RCC 7860 (cell line): ENCODE data around the gene PROS1.
"Not testable (repeated sequence)": the region's sequence is repeated elsewhere in the genome, so short reads cannot be mapped to it uniquely, and the experiment has no call there.

Experiments used
- DNase-seq: peaks from one replicate; pipeline ENCODE4 v3.0.0-alpha.2; 2015; ENCODE audit warnings: low spot score
- FAIRE-seq: peaks from 2 replicates; lab custom pipeline; 2012; peaks lifted over from hg19 to GRCh38; lab: Jason Lieb, UNC

Gene PROS1

GRCh38 chr3:93979850-93980676, 6.4 kb upstream of the PROS1 start, which contains the start of gene ARL13B:
Gene ARL13B (plus strand): TSS chr3:93980155. CDS start chr3:93980424, 269 bp downstream.
- FAIRE-seq, result peak; percentile 97
- peak; percentile 98 for DNase-seq

- FAIRE-seq (no peak), DNase-seq (no peak)
Observed at GRCh38 chr3:93969997-93970396, 3.7 kb downstream of the PROS1 start.

- FAIRE-seq (no peak), DNase-seq (peak; percentile 57)
Observed at GRCh38 chr3:93969443-93969842, 4.3 kb downstream of the PROS1 start.

GRCh38 chr3:93965106-93965505, 8.6 kb downstream of the PROS1 start:
- FAIRE-seq, DNase-seq: not testable (repeated sequence)

- no peak for DNase-seq
- no peak for FAIRE-seq
Observed at GRCh38 chr3:93962798-93963197, 10.9 kb downstream of the PROS1 start.

GRCh38 chr3:93961489-93961888, 12.2 kb downstream of the PROS1 start:
- no peak for FAIRE-seq
- no peak for DNase-seq

GRCh38 chr3:93961026-93961425, 12.7 kb downstream of the PROS1 start:
- FAIRE-seq (no peak), DNase-seq (no peak)

- DNase-seq, FAIRE-seq: not testable (repeated sequence)
Observed at GRCh38 chr3:93949958-93950357, 23.7 kb downstream of the PROS1 start.

GRCh38 chr3:93937485-93937884, 36.2 kb downstream of the PROS1 start:
- not testable (repeated sequence) for DNase-seq, FAIRE-seq

- no peak for FAIRE-seq
- no peak for DNase-seq
Observed at GRCh38 chr3:93936549-93936948, 37.1 kb downstream of the PROS1 start.

- FAIRE-seq (no peak), DNase-seq (no peak)
Observed at GRCh38 chr3:93934366-93935046, 39.2 kb downstream of the PROS1 start.

- FAIRE-seq (no peak), DNase-seq (no peak)
Observed at GRCh38 chr3:93931597-93932229, 42.0 kb downstream of the PROS1 start.

- no peak for FAIRE-seq
- no peak for DNase-seq
Observed at GRCh38 chr3:93930041-93930440, 43.7 kb downstream of the PROS1 start.

GRCh38 chr3:93926789-93927188, 46.9 kb downstream of the PROS1 start:
- FAIRE-seq, result no peak

GRCh38 chr3:93924491-93924890, 49.2 kb downstream of the PROS1 start:
- FAIRE-seq (no peak), DNase-seq (no peak)

More at GRCh38 chr3:93926789-93927188, 46.9 kb downstream of the PROS1 start:
- no peak for DNase-seq

GRCh38 chr3:93923006-93923405, 50.7 kb downstream of the PROS1 start:
- FAIRE-seq (no peak), DNase-seq (no peak)

- DNase-seq, FAIRE-seq: not testable (repeated sequence)
Observed at GRCh38 chr3:93917546-93918029, 56.1 kb downstream of the PROS1 start.

- not testable (repeated sequence) for DNase-seq, FAIRE-seq
Observed at GRCh38 chr3:93913623-93914022, 60.1 kb downstream of the PROS1 start.

GRCh38 chr3:93911206-93911605, 62.5 kb downstream of the PROS1 start:
- no peak for DNase-seq
- FAIRE-seq, result no peak

GRCh38 chr3:93910097-93910496, 63.6 kb downstream of the PROS1 start:
- no peak for FAIRE-seq
- no peak for DNase-seq

- DNase-seq (no peak), FAIRE-seq (no peak)
Observed at GRCh38 chr3:93907132-93907531, 66.6 kb downstream of the PROS1 start.
